ENCODE measurements around the gene MFNG. TPM values are rescaled to one million over a fixed set of nuclear protein-coding genes. Genes with fewer than 3 reads are reported as not detected.

The MFNG gene
- total and polyA plus RNA-seq, 5 experiments from 2014 or later: 233 to 401 (median 290) TPM

DNA sequence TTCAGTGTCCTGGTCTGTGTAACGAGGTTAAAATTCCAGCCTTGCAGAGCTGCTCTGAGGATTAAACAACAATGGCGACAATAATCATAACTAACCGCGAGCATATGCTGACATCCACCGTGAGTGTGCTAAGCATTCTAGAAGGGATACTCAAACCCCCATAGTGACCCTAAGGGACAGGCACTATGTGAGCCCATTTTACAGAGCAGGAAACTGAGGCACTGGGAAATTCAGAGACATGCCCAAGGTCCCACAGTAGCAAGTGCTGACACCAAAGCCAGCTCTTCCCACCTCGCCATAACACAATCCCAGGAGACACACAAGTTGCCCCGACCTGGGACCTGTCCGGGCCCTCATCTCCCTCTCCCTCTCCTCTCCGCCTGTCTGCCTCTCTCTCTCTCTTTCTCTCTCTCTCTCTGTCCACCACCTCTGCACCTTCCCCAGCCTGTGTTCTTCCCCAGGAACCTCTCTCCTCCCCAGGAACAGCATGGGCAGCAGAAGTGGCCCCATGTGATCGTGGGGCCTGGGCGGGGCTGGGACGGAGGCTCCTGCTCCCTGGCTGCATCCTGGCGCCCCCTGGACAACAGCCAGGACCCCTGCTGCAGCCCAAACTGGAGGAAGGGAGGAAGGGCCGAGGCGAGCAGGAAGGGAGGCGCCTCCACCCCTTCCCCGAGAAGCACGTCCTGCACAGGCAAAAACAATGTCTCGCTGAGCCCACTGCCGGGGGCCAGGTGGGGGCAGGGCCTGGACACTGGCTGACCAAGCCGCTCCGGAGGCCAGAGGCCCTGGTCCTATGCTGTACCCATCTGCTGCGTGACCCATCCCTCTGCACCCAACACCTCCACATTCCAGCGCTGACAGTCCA lies 14.8 kb upstream of the MFNG start:
- POLR2A ChIA-PET: interaction anchor here (1.3 kb wide), 1 partner anchor 16 kb away, joined by 7 read pairs; no protein-coding TSS in a partner anchor
- H3K36me3 Mint-ChIP-seq: peaks cover 0 to 1% (median 0%) of the 10 kb centered on the region in 3 donors
- peak in 1 of 10 donors; percentile 57 for DNase-seq
- no peaks in the 10 kb centered on the region for H3K27me3 Mint-ChIP-seq
- peaks cover 22 to 31% (median 28%) of the 10 kb centered on the region in 4 donors for H3K4me1 Mint-ChIP-seq
- peak overlapping the region in 2 of 10 donors; percentile 1 to 84 for H3K27ac Mint-ChIP-seq
- no peaks in the 10 kb centered on the region for H3K9me3 Mint-ChIP-seq
- ATAC-seq: no peak
- H3K4me3 Mint-ChIP-seq: peak overlapping the region in 2 of 10 donors; percentile 45 to 56

DNA sequence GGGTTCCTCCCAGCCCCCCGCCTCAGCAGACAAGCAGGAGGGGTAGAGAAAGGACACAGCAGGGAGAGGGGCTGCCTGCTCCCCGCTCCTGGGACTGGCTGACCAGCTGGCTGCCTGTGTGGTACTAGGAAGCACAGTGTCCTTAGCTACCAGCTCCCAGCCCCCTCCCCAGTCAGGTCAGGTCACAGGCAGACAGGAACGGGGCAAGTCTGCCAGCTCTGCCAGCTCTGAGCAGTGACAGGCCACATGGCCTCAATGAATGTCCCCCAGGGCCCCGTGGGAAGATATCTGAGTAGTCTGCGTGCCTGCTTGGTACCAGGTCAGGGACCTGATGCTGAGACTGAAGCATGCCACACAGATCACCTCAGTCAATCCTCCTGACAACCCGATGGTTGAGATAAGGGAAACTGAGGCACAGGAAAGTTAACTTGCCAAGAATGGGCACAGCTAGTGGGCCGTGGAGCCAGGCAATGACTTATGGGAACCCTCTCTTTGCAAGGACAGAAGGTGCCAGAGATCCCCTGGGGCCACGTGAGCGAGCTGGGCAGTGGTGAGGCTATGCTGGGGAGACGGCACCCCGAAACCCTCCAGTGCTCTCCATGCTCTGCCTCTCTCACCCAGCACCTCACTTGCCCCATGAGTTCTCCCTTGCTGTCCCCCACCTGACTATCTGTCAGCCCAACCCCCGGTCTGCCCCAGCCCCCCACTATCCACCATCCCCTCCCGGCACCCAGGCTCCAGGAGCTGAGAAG lies 13.8 kb upstream of the MFNG start:
- POLR2A ChIA-PET: interaction anchor here (0.6 to 2.7 kb wide), 3 partner anchors 14 to 65 kb away, joined by 5 to 16 read pairs (median 13); partner anchors contain the start of gene MFNG
- H3K36me3 Mint-ChIP-seq: peaks cover 0 to under 1% (median 0%) of the 10 kb centered on the region in 3 donors
- ATAC-seq (no peak), DNase-seq (no peak)
- no peak overlapping the region for H3K4me3 Mint-ChIP-seq
- no peaks in the 10 kb centered on the region for H3K9me3 Mint-ChIP-seq
- no peak overlapping the region for H3K27ac Mint-ChIP-seq
- H3K27me3 Mint-ChIP-seq: no peaks in the 10 kb centered on the region
- H3K4me1 Mint-ChIP-seq: peaks cover 22 to 31% (median 28%) of the 10 kb centered on the region in 4 donors

DNA sequence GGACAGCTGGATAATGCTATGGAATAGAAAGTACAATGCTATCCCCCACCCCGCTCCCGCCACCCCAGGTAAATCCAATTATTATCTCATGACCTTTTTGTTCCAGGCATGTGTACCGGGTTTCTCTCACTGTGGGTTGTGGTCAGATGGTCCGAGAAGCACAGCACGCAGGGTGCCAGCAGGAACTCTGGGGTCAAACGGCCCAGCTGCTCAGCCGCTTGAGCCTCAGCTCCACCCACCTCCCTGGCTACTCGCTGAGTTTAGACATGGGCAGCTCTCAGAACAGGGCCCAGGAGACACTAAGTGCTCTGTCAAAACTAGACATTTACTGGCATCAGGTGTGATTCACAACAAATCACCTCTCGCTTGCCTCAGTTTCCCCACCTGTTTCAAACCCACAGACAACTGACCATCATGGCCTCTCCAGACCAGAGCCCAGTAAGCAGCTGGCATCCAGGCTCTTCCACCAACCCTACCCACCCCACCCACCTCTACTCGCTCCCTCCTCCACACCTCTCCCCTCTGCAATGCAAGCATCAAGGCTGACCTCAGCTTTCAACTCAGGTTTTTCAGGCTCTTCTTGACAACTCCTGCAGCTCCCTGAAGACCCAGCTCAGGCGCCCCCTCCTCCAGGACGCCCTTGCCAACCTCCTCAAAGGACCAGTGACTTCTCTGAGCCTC lies 13.0 kb upstream of the MFNG start:
- DNase-seq (no peak), ATAC-seq (no peak)
- POLR2A ChIA-PET: interaction anchor here (0.6 to 2.7 kb wide), 6 partner anchors 9 to 181 kb away, joined by 3 to 16 read pairs (median 6); partner anchors contain the start of gene MFNG
- H3K4me3 Mint-ChIP-seq: no peak overlapping the region
- H3K36me3 Mint-ChIP-seq: no peaks in the 10 kb centered on the region
- H3K27ac Mint-ChIP-seq: peak overlapping the region in 2 of 10 donors; percentile 83 to 85
- H3K4me1 Mint-ChIP-seq: peaks cover 22 to 31% (median 28%) of the 10 kb centered on the region in 4 donors
- H3K27me3 Mint-ChIP-seq: no peaks in the 10 kb centered on the region
- no peaks in the 10 kb centered on the region for H3K9me3 Mint-ChIP-seq

DNA sequence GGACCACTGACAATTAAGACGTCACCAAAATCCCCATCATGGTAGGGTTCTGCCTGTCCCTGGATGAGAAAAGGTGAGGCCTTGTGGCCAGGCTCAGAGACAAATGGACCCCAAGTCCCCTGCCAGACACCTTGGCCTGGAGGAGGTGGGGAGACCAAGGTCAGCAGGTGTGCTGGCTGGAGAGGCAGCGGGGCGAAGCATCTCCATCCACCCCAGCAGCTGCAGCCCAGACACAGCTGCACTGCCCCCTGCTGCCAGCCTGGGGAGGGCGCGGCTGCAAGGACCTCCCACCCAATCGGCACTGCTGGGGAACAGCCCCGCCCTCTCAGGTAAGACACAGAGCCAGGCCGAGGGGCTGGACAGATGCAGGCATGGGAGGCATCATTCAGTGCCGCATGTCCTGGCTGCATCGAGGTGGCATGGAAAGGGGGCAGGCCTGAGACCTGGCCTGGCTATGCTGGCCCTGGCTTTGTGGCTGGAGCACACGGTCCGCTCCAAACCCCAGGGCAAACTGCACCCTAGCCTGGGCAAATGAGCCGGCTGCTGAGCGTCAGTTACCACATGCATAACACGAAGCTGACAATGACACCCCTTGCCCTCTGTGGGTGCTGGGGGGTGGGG lies 12.2 kb upstream of the MFNG start:
- H3K27ac Mint-ChIP-seq: peak overlapping the region in 1 of 10 donors; percentile 8
- H3K9me3 Mint-ChIP-seq: no peaks in the 10 kb centered on the region
- DNase-seq: peak; percentile 61 to 86 (median 72)
- POLR2A ChIA-PET: interaction anchor here (0.6 to 2.7 kb wide), 7 partner anchors 10 to 181 kb away, joined by 3 to 16 read pairs (median 3); partner anchors contain the start of gene MFNG
- peaks cover 24 to 36% (median 32%) of the 10 kb centered on the region in 4 donors for H3K4me1 Mint-ChIP-seq
- H3K4me3 Mint-ChIP-seq: no peak overlapping the region
- no peaks in the 10 kb centered on the region for H3K36me3 Mint-ChIP-seq
- peak; percentile 99 for ATAC-seq
- H3K27me3 Mint-ChIP-seq: no peaks in the 10 kb centered on the region

DNA sequence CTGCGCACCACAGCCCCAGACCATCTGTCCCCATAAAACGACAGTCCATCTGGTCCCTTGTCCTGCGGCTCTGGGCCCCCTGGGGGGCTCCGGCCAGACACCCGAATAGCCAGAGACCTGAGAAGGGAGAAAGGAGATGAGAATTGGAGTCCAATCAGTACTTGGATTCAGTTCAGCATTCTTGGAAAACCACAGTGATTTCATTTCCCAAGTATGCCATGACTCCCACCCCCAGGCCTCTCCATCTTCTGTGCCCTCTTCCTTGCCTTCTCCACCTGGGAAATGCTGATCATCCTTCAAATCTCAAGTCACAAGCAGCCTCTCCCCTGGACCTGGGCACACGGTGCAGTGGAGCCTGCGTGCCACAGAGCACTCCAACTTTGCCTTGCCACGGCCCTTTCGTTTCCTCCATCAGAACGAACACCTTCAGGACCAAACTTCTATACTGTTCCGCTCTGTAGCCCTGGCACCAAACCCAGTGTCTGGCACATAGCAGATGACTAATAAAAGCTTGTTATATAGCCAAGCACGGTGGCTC lies 10.9 kb upstream of the MFNG start:
- H3K27me3 Mint-ChIP-seq: no peaks in the 10 kb centered on the region
- no peak overlapping the region for H3K4me3 Mint-ChIP-seq
- no peaks in the 10 kb centered on the region for H3K9me3 Mint-ChIP-seq
- DNase-seq (no peak), ATAC-seq (no peak)
- no peaks in the 10 kb centered on the region for H3K36me3 Mint-ChIP-seq
- H3K4me1 Mint-ChIP-seq: peaks cover 26 to 39% (median 35%) of the 10 kb centered on the region in 4 donors
- peak overlapping the region in 1 of 10 donors; percentile 43 for H3K27ac Mint-ChIP-seq
- POLR2A ChIA-PET: interaction anchor here (0.5 to 2.7 kb wide), 3 partner anchors 11 to 249 kb away, joined by 3 to 16 read pairs (median 10); partner anchors contain the start of gene MFNG

DNA sequence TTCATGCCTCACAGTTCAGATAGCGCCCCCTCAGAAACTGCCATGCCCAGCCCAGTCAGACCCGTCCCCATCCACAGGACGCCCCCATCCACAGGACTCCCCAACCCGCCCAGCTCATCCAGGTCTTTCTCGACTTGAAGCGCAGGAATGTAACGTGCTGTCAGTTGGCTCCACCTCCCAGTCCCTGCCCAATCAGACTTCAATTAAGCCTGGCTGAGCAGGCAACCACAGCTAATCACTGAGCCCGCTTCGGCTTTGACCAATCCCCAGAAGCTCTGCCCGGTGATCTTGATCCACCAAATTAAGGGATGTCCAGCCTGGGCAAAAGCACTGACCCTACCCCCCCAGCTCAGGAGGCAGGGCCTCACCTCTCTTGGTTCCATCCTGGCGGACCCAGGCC lies 10.5 kb upstream of the MFNG start:
- Mint-ChIP-seq H3K27me3 (no peaks in the 10 kb centered on the region), H3K4me1 (peaks cover 22 to 37% (median 31%) of the 10 kb centered on the region in 4 donors), H3K36me3 (no peaks in the 10 kb centered on the region), H3K27ac (no peak overlapping the region), H3K9me3 (no peaks in the 10 kb centered on the region), H3K4me3 (no peak overlapping the region)
- no peak for DNase-seq
- ATAC-seq: no peak
- POLR2A ChIA-PET: no interaction called here

DNA sequence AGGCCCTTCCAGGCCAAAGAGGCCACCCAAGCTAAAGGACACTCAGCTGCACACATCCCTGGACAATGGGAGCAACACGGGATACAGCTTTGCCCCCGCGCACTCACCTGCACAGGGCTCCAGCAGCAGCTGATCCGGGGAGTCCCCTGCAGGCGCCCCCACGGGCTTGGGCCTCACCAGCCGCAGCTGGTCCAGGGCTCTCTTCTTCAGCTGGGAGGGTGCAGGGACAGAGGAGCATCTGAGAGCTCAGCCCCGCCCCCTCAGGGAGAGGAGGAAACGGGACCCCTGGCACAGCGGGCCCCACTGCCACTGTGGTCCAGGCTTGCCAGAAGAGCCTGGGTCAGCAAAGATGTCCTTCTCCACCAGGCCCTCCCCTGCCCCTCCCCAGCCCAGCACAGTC lies 7.8 kb upstream of the MFNG start:
- POLR2A ChIA-PET: interaction anchor here (3.3 kb wide), 1 partner anchor 10 kb away, joined by 13 read pairs; no protein-coding TSS in a partner anchor
- H3K27ac Mint-ChIP-seq: no peak overlapping the region
- ATAC-seq (no peak), DNase-seq (no peak)
- H3K36me3 Mint-ChIP-seq: no peaks in the 10 kb centered on the region
- no peaks in the 10 kb centered on the region for H3K9me3 Mint-ChIP-seq
- no peaks in the 10 kb centered on the region for H3K27me3 Mint-ChIP-seq
- peaks cover 26 to 53% (median 36%) of the 10 kb centered on the region in 4 donors for H3K4me1 Mint-ChIP-seq
- no peak overlapping the region for H3K4me3 Mint-ChIP-seq

DNA sequence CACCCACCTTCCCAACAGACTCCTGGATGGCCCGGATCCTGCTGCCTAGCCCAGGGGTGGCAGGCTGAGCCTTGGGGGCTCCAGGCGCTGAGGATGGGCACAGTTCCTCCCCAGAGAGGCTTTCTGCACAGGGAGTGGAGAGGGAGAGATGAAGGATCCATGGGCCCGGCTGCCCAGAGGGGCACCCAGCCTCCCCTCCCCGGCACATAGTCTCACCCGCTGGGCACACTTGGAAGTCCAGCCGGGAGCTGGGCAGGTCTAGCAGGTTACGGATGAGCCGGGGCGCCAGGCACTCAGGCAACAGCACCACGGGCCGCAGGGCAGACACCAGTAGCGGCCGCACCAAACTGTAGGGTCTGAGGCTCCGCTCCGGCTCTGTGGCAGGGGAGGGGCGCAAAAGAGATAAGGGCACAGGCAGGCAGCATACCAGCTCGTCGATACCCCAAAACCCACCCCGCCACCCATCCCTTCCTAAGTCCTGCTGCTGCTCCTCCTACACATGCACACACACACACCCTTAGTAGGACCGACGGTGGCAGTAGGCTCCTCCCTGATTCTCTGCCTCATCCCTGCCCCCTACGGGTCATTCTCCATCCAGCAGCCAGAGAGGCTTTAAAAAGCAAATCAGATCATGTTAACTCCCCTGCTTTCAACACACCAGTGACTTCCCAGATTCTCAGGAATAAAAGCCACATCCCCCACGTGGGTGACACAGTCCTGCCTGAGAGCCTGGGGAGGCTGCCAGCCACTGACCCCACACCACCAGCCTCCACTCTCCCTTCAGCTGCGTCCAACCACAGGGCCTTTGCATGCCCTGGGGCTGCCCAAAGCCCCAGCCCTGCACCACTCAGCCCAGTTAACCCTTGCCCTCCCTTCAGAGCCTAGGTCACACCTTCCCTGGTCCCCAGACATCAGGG lies 6.5 kb upstream of the MFNG start:
- peak overlapping the region in 9 of 10 donors; percentile 19 to 90 (median 69) for H3K27ac Mint-ChIP-seq
- peak overlapping the region in 2 of 10 donors; percentile 14 to 45 for H3K4me3 Mint-ChIP-seq
- ATAC-seq (peak; percentile 77 to 91), DNase-seq (peak; percentile 25 to 74 (median 44))
- no peaks in the 10 kb centered on the region for H3K9me3 Mint-ChIP-seq
- POLR2A ChIA-PET: interaction anchor here (0.5 to 3.3 kb wide), 3 partner anchors 8 to 1920 kb away, joined by 4 to 13 read pairs (median 4); no protein-coding TSS in a partner anchor
- H3K4me1 Mint-ChIP-seq: peaks cover 30 to 56% (median 39%) of the 10 kb centered on the region in 4 donors
- no peaks in the 10 kb centered on the region for H3K36me3 Mint-ChIP-seq
- H3K27me3 Mint-ChIP-seq: no peaks in the 10 kb centered on the region

DNA sequence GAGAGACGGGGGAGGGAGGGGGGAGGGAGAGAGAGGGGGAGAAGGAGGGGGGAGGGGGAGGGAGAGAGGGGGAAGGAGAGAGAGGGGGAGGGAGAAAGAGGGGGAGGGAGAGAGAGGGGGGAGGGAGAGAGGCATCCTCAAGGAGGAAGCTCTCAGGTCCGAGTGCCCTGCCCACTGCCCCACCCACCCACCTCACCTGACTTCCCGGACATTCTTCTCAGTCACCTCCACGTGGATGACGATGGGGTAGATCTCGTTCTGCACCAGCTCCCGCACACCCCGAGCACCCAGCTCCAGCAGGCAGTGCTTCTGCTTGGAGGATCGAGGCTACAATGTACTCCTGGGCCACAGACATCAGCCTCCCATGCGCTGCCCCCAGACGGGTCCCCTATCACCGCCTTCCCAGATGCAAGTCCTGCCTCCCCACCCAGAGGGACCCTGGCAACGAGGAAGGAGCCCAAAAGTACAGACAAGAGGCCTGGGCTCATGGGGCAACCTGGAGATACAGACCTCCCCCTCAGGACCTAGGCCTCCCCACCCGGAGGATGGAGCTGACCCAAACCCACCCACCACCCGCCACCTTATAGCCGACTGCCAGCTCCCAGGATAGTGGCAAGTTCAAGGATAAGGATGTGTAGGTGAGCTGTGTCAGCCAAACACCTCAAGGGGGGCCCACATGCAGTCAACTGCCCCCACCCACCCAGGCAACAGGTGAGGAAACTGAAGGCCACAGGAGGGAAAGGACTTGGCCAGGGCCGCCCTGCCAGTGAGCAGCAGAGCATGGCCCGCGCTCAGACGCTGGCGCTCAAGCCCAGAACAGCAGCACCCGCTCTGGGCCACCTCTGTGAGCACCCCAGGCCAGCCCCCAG lies 5.6 kb upstream of the MFNG start:
- ATAC-seq (no peak), DNase-seq (no peak)
- Mint-ChIP-seq H3K36me3 (no peaks in the 10 kb centered on the region), H3K27ac (peak overlapping the region in 5 of 10 donors; percentile 24 to 86 (median 43)), H3K27me3 (no peaks in the 10 kb centered on the region), H3K4me1 (peaks cover 35 to 64% (median 45%) of the 10 kb centered on the region in 4 donors), H3K4me3 (peak overlapping the region in 2 of 10 donors; percentile 18 to 19), H3K9me3 (no peaks in the 10 kb centered on the region)
- POLR2A ChIA-PET: interaction anchor here (1.4 to 3.3 kb wide), 2 partner anchors 7 to 20 kb away, joined by 4 to 13 read pairs; no protein-coding TSS in a partner anchor

DNA sequence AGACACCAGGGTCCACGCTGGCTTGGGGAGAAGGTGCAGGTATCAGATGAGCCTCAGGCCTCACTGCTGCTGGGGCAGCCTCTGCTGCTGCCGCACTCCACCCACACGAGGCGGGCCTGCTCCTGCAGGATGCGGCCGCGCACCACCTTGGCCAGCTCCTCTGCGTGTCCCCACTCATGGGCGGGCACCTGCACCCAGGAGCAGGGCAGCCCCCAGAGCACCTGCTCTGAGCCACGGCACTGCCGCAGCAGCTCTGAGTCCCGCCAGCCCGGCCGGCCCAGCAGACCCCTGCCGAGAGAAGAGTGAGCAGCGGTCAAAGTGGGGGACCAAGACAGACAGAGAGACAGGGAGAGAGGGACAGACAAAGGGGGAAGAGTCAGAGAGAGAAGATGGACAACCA lies 4.9 kb upstream of the MFNG start:
- POLR2A ChIA-PET: no interaction called here
- DNase-seq (no peak), ATAC-seq (no peak)
- Mint-ChIP-seq H3K27ac (peak overlapping the region in 3 of 10 donors; percentile 72 to 86 (median 82)), H3K9me3 (no peaks in the 10 kb centered on the region), H3K4me1 (peaks cover 40 to 69% (median 49%) of the 10 kb centered on the region in 4 donors), H3K36me3 (no peaks in the 10 kb centered on the region), H3K4me3 (peak overlapping the region in 1 of 10 donors; percentile 57), H3K27me3 (no peaks in the 10 kb centered on the region)
